Right lobe of liver (tissue), 4 donors: Measurements from ENCODE around the gene TMEM266.

Experiments used
- CTCF ChIP-seq, 4 donors: fragments of 200-600 bp in 3 of 4; fragments of 450-650 bp in 1 of 4; IDR thresholded peaks; one replicate each; pipeline versions ENCODE4 v1.5.1 to v1.8.0; 2016 to 2022; ENCODE audit warnings: antibody characterized with exemption in 4 of 4, mild to moderate bottlenecking in 2 of 4
- POLR2A ChIP-seq: fragments of 450-650 bp; IDR thresholded peaks from one replicate; pipeline ENCODE4 v1.6.1; 2017; ENCODE audit warnings: antibody characterized with exemption, mild to moderate bottlenecking
- donor health status: DM: no; HTN: no; CAD: no.
- donor health status: DM: no; HTN: no; CAD: no.
- donor health status: DM: no; HTN: yes; CAD: no.

GRCh38 chr15:76179023-76179422 lies 119.2 kb downstream of the TMEM266 start:
- TF ChIP-seq CTCF (IDR thresholded peaks at IDR 0.05) (no peak), POLR2A (no peak)
